Thoracic aorta (tissue), 2 donors: Measurements from ENCODE around the gene DEXI. TPM values are rescaled to one million over a fixed set of nuclear protein-coding genes. Genes with fewer than 3 reads are reported as not detected.
A peak's percentile ranks its signal among the peaks of the same experiment; 100 is the strongest.

Experiments
- ATAC-seq: fragments of 150-250 bp; one replicate; pipeline ENCODE4 v1.8.0; 2017; ENCODE audit warnings: low read depth; ENCODE audit not compliant: insufficient number of reproducible peaks, low FRiP score
- DNase-seq: peaks from one replicate; pipeline ENCODE4 v3.0.0-alpha.2; 2020; ENCODE audit warnings: low spot score
- H3K27ac ChIP-seq, 2 donors: fragments of 200-600 bp; sonication (generic); 1 replicate in 1 of 2; 2 replicates in 1 of 2; pipeline ENCODE4 v1.5.1; 2016; ENCODE audit warnings: mild to moderate bottlenecking in 2 of 2, moderate library complexity in 2 of 2
- H3K27me3 ChIP-seq: fragments of 200-600 bp; sonication (generic); replicated peaks from 2 replicates; pipeline ENCODE4 v1.6.0; 2016; ENCODE audit warnings: mild to moderate bottlenecking; ENCODE audit not compliant: insufficient read depth
- H3K36me3 ChIP-seq: fragments of 200-600 bp; sonication (generic); one replicate; pipeline ENCODE4 v1.5.1; 2016
- H3K4me1 ChIP-seq, 2 donors: fragments of 200-600 bp; sonication (generic); 1 replicate in 1 of 2; 2 replicates in 1 of 2; pipeline versions ENCODE4 v1.5.1 to v1.6.0; 2016; ENCODE audit warnings: low read depth in 2 of 2, mild to moderate bottlenecking in 1 of 2; ENCODE audit not compliant: control insufficient read depth in 1 of 2
- H3K4me3 ChIP-seq: fragments of 200-600 bp; sonication (generic); 2 replicates; pipeline ENCODE4 v1.5.1; 2016; ENCODE audit warnings: mild to moderate bottlenecking
- H3K9me3 ChIP-seq: fragments of 200-600 bp; sonication (generic); 2 replicates; pipeline ENCODE4 v1.5.1; 2016
- CTCF ChIP-seq: fragments of 200-600 bp; sonication (generic); IDR thresholded peaks from one replicate; pipeline ENCODE4 v1.5.1; 2019; ENCODE audit warnings: antibody characterized with exemption
- total RNA-seq, 2 donors: library from RNA; depleted of rRNA; stranded (reverse); fragments of >200 nt; gene quantifications; one replicate each; pipeline versions ENCODE4 v1.1.0 to v1.2.3, GENCODE V29; 2016

The DEXI gene
- total RNA-seq, 2 donors from 2014 or later: 120 to 157 TPM

DNA sequence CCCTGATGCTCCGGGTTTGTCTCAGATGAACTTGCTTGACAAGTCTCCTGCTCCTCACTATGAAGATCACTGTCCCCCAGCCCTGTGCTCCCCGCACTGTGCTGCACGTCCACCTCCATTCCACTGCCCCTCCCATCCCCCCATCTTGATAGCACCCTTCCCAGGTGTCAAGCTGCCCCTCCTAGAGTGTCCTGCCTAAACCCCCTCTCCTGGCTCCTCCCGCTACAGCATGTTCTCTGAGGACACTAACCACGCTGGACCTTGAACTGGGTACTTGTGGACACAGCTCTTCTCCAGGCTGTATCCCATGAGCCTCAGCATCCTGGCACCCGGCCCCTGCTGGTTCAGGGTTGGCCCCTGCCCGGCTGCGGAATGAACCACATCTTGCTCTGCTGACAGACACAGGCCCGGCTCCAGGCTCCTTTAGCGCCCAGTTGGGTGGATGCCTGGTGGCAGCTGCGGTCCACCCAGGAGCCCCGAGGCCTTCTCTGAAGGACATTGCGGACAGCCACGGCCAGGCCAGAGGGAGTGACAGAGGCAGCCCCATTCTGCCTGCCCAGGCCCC lies 18.5 kb downstream of the DEXI start:
- Histone ChIP-seq H3K4me3 (no peak overlapping the region), H3K4me1 (peaks cover 23 to 49% of the 10 kb centered on the region in 2 donors), H3K27me3 (no peaks in the 10 kb centered on the region), H3K27ac (peak overlapping the region; percentile 75 to 84), H3K36me3 (peaks cover 30% of the 10 kb centered on the region), H3K9me3 (no peaks in the 10 kb centered on the region)
- no peak for TF ChIP-seq CTCF
- ATAC-seq: no peak
- peak; percentile 31 for DNase-seq

DNA sequence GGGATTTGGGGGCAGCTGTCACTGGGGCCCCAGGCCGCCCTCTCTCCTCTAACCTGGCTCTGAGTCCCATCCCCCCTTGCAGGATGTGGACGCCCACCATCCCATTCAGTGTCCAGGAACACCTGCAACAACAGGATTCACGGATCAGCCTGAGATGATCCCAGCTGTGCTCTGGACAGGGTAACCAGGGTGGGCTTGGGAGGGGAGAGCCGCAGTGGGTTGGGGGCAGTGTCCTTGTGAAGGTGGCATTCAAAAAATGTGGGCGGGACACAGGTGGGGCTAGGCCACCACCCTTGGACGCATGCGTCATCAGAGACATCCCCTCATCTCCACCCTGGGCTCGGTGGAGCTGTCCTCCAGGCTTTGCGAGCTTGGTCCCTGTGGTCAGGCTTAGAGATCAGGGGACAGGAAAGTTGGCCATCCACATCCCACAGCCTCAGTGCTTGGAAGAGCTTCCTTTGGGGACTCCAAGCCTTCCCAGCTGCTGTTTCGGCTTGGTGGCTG lies 19.1 kb downstream of the DEXI start:
- Histone ChIP-seq H3K27me3 (no peaks in the 10 kb centered on the region), H3K4me1 (peaks cover 23 to 53% of the 10 kb centered on the region in 2 donors), H3K9me3 (no peaks in the 10 kb centered on the region), H3K36me3 (peaks cover 25% of the 10 kb centered on the region), H3K4me3 (no peak overlapping the region), H3K27ac (peak overlapping the region; percentile 75 to 84)
- no peak for DNase-seq
- no peak for TF ChIP-seq CTCF
- no peak for ATAC-seq

- TF ChIP-seq CTCF: no peak
- no peaks in the 10 kb centered on the region for H3K9me3 ChIP-seq
- peaks cover 18% of the 10 kb centered on the region for H3K36me3 ChIP-seq
- peak overlapping the region; percentile 75 to 84 for H3K27ac ChIP-seq
- no peaks in the 10 kb centered on the region for H3K27me3 ChIP-seq
- peaks cover 23 to 59% of the 10 kb centered on the region in 2 donors for H3K4me1 ChIP-seq
- no peak for ATAC-seq
- peak; percentile 82 for DNase-seq
- no peak overlapping the region for H3K4me3 ChIP-seq
These were observed 19.7 kb downstream of the DEXI start for GRCh38 chr16:10922328-10923145.

DNA sequence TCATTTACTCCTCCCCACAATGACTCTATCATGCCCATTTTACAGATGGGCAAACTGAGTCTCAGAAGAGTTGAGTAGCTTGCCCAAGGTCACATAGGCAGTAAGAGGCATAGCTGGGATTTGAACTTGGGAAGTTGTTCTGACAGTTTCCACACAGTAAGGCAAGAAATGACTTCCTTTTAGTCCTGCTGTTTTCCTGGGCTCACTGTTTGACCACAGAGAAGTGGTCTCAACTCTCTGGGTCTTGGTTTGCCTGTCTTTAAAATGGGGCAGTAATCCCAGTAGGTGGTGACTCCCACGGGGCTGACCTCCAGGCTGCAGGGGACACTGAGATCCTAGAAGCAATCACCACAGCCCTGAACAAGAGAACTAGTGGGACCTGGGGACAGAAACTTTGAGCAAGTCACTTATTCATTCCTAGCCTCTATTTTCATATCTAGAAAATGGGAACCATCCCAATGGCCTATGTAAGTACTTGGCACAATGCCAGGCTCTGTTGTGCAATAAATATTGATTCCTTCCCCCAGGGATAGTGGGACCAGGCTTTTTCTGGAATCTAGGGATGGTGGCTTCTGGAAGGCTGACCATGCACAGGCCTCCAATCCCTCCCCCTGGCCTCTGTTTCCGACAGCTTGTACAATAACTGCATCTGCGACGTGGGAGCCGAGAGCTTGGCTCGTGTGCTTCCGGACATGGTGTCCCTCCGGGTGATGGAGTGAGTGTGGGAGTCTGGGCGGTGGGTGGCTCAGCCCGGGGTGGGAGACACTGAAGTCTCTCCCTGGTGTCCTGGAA lies 20.5 kb downstream of the DEXI start:
- H3K4me1 ChIP-seq: peaks cover 23 to 59% of the 10 kb centered on the region in 2 donors
- H3K4me3 ChIP-seq: no peak overlapping the region
- DNase-seq (peak; percentile 34), ATAC-seq (peak; percentile 17)
- no peak for TF ChIP-seq CTCF
- H3K9me3 ChIP-seq: no peaks in the 10 kb centered on the region
- peaks cover 10% of the 10 kb centered on the region for H3K36me3 ChIP-seq
- peak overlapping the region; percentile 75 to 84 for H3K27ac ChIP-seq
- H3K27me3 ChIP-seq: no peaks in the 10 kb centered on the region
